Lower leg skin (tissue), 4 donors: ENCODE data around the gene TSKU. TPM values are rescaled to one million over a fixed set of nuclear protein-coding genes. Genes with fewer than 3 reads are reported as not detected.

Experiments
- DNase-seq, 2 donors: peaks; one replicate each; pipeline ENCODE4 v3.0.0-alpha.2; 2019; ENCODE audit warnings: low spot score in 2 of 2
- H3K4me3 ChIP-seq: fragments of 200-600 bp; sonication (generic); 2 replicates; pipeline ENCODE4 v1.5.1; 2017; ENCODE audit warnings: mild to moderate bottlenecking, low read depth; ENCODE audit not compliant: poor library complexity, severe bottlenecking
- POLR2A ChIP-seq, 2 donors: fragments of 450-650 bp; IDR thresholded peaks; one replicate each; pipeline ENCODE4 v1.6.1; 2016 to 2017; ENCODE audit warnings: antibody characterized with exemption in 2 of 2, mild to moderate bottlenecking in 1 of 2, moderate library complexity in 1 of 2
- WGBS, 2 donors: methylation state at CpG; one replicate each; pipeline ENCODE4 v1.1.5; 2018; 5-methylcytosine and 5-hydroxymethylcytosine counted together
- intact Hi-C: fragments of 100-400 bp; cut with DNase I; formaldehyde crosslinking; loops from one replicate; pipeline ENCODE4 v1.15.0; 2023; ENCODE audit warnings: low total_unique reads
- total RNA-seq, 4 donors: library from RNA; depleted of rRNA; stranded (reverse); fragments of >200 nt; gene quantifications; one replicate each; pipeline ENCODE4 v1.1.0, GENCODE V29; 2016
- TF ChIP-seq, protein P1 (sequence below), 3 donors: fragments of 450-650 bp; IDR thresholded peaks; one replicate each; pipeline ENCODE4 v1.5.1; 2016; ENCODE audit warnings: antibody characterized with exemption in 3 of 3, mild to moderate bottlenecking in 3 of 3, moderate library complexity in 2 of 3

TSKU gene
- total RNA-seq, 4 donors from 2014 or later, result 113 to 125 (median 120) TPM

DNA sequence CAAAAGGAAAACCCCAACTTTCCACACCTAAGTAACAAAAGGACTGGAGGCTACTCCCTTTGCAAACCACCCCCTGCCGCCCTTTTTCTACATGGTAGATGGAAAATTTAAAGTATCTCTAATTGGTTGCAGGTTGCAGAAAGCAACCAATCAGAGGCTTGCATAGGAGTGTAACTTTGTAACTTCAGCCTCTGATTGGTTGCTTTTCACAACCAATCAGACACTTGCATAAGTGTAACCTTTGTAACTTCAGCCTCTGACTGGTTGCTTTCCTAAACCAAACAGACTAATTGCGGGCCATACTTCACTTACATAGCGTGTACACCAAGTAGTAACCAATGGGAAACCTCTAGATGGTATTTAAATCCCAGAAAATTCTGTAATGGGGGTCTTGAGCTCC, 60.8 kb downstream of the TSKU start:
- intact Hi-C loops, result no loop called here
- TF ChIP-seq POLR2A (IDR thresholded peaks at IDR 0.05), result no peak
- TF ChIP-seq, protein P1, sequence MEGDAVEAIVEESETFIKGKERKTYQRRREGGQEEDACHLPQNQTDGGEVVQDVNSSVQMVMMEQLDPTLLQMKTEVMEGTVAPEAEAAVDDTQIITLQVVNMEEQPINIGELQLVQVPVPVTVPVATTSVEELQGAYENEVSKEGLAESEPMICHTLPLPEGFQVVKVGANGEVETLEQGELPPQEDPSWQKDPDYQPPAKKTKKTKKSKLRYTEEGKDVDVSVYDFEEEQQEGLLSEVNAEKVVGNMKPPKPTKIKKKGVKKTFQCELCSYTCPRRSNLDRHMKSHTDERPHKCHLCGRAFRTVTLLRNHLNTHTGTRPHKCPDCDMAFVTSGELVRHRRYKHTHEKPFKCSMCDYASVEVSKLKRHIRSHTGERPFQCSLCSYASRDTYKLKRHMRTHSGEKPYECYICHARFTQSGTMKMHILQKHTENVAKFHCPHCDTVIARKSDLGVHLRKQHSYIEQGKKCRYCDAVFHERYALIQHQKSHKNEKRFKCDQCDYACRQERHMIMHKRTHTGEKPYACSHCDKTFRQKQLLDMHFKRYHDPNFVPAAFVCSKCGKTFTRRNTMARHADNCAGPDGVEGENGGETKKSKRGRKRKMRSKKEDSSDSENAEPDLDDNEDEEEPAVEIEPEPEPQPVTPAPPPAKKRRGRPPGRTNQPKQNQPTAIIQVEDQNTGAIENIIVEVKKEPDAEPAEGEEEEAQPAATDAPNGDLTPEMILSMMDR (IDR thresholded peaks at IDR 0.05), result no peak
- no peak overlapping the region for H3K4me3 ChIP-seq
- WGBS, 2 donors, result 93 to 98% methylated on average over 3 of the region's 3 CpGs
- no peak for DNase-seq

DNA sequence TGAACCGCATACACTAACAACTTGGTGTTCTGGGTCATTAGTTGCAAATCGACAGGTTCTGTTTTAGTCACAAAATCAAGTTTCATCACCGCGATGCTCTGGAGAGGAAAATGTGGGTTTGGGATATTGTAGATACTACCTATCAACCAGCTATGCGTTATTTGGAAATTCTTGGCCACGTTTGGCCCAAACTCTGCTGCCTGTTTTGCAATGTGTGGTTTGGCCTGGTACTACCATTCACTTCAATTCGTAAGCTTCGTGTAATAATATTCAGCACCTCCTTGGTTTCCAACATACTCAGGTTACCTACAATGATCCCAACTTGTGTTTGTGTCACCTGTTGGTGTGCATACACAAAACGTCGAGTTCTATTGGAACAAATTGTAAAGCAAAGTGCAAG, 61.4 kb downstream of the TSKU start:
- no peak for TF ChIP-seq POLR2A (IDR thresholded peaks at IDR 0.05)
- TF ChIP-seq, protein P1 (IDR thresholded peaks at IDR 0.05), result no peak
- no peak overlapping the region for H3K4me3 ChIP-seq
- intact Hi-C loops, result no loop called here
- no peak for DNase-seq
- 81 to 83% methylated on average over 10 of the region's 10 CpGs for WGBS, 2 donors

DNA sequence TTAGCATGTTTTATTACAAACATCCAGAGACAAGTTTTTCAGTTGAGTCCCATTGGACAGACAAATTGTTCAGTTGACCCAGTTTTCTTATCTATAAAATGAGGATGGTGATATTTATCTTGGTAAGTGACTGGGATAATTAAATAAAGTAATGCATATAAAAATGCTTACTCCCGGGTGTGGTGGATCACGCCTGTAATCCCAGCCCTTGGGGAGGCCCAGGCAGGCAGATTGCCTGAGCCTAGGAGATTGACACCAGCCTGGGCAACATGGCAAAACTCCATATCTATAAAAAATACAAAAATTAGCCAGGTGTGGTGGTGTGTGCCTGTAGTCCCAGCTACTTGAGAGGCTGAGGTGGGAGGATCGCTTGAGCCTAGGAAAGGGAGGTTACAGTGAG, 61.9 kb downstream of the TSKU start:
- no peak overlapping the region for H3K4me3 ChIP-seq
- TF ChIP-seq, protein P1 (IDR thresholded peaks at IDR 0.05), result no peak
- TF ChIP-seq POLR2A (IDR thresholded peaks at IDR 0.05), result no peak
- DNase-seq, result no peak
- 72 to 80% methylated on average over 3 of the region's 3 CpGs for whole genome bisulfite sequencing, 2 donors
- intact Hi-C loops, result no loop called here

DNA sequence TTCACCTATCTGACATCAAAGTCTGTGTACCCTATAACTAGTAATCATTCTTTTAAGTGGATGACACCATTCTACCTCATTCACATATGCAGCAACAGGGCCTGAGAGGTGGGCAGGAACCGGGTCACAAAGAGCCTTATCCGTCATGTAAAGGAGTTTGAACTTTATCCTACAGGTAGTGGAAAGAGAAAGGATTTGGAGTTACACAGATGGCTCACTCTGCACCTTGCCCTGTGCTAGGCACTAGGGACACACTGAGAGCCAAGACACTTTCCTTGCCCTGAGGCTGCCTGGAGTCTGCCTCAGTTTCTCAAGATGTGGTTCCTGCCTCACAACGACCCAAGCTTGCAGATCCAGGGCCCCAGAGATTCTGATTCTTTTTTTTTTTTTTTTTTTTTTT, 63.3 kb downstream of the TSKU start:
- WGBS, 2 donors, result 83 to 87% methylated on average over 3 of the region's 3 CpGs
- intact Hi-C loops, result no loop called here
- no peak for TF ChIP-seq POLR2A (IDR thresholded peaks at IDR 0.05)
- TF ChIP-seq, protein P1 (IDR thresholded peaks at IDR 0.05), result no peak
- DNase-seq, result no peak
- H3K4me3 ChIP-seq, result no peak overlapping the region

Other genes starting within 250 kb of the TSKU start
- 10 to 100 TPM in 3 of 4 donors, 1 to 10 TPM in 1; 9.0 to 42.5 (median 18.7) TPM for gene LRRC32, start 112.6 kb upstream of the TSKU start, total RNA-seq
- gene ACER3, start 77.6 kb downstream of the TSKU start, total RNA-seq, result 1 to 10 TPM; 3.5 to 5.9 (median 5.1) TPM